GM19467 (cell line): Measurements from ENCODE around the gene CSAG3.

Experiments used
- ATAC-seq: cut with Tn5 transposase; IDR thresholded peaks from one replicate; pipeline ENCODE4 v1.9.1; 2021; ENCODE audit warnings: mild to moderate bottlenecking, moderate library complexity; ENCODE audit not compliant: unreplicated experiment

CSAG3 gene

DNA sequence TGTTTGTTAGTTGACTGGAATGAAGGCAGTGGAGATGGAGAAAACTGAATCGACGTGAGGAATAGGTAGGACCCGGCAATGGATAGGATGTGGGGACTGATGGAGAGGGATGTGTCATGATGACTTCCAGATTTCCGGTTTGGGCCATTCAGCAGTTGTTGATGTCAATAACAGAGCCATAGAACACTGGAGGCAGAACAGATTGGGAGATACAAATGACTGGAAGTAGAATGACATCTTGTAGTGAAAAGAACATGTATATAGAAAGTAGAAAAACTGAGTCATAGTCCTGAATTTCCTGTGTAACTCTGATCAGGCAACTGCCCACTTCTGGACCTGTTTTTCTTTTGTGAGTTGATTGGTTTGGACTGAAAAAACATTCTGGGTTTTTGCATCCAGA, 47.0 kb downstream of the CSAG3 start:
- ATAC-seq = no peak
